GM12878 (cell line): ENCODE measurements around the gene FIBCD1. TPM values are rescaled to one million over a fixed set of nuclear protein-coding genes. Genes with fewer than 3 reads are reported as not detected.

Experiments
- ATAC-seq: fragments of 200-7000 bp; cut with Tn5 transposase; 3 replicates; pipeline ENCODE4 v1.9.1; 2020; ENCODE audit warnings: mild to moderate bottlenecking, moderate library complexity
- BruUV-seq: library from RNA; stranded (reverse); fragments of 400-500 nt; replicated peaks from 2 replicates; lab custom pipeline; 2021; lab: Mats Ljungman, UMichigan
- CTCF ChIA-PET: fragments of 300-600 bp; sonication (Branson Sonifier 250); formaldehyde crosslinking; extraction: SDS; loops from one replicate; lab custom pipeline; 2021; ENCODE audit warnings: inconsistent platforms; lab: Yijun Ruan, JAX
- POLR2A ChIA-PET: fragments of 350-600 bp; formaldehyde crosslinking; extraction: SDS; loops from one replicate; lab custom pipeline; 2021; ENCODE audit warnings: inconsistent platforms; lab: Charles Lee
- RAD21 ChIA-PET: fragments of 300-600 bp; sonication (Branson Sonifier 250); formaldehyde crosslinking; loops from one replicate; lab custom pipeline; 2023; ENCODE audit warnings: antibody characterized with exemption; ENCODE audit not compliant: unreplicated experiment; lab: Charles Lee
- SMC1A ChIA-PET: fragments of 300-600 bp; sonication (Branson Sonifier 250); formaldehyde crosslinking; loops from one replicate; lab custom pipeline; 2023; ENCODE audit not compliant: unreplicated experiment, uncharacterized antibody; lab: Charles Lee
- DNase-seq: peaks from one replicate; pipeline ENCODE4 v3.0.0-alpha.2; 2011; ENCODE audit warnings: low read depth, low spot score
- FAIRE-seq: peaks from 3 replicates; lab custom pipeline; 2011; peaks lifted over from hg19 to GRCh38; lab: Jason Lieb, UNC
- H2AFZ ChIP-seq: 2 replicates; pipeline ENCODE4 v1.6.0; 2011; ENCODE audit warnings: low read depth, low read length, control low read depth; ENCODE audit not compliant: control insufficient read depth
- H3K27ac ChIP-seq: 2 replicates; pipeline ENCODE4 v1.5.1; 2011; ENCODE audit warnings: control low read depth; ENCODE audit not compliant: control insufficient read depth, insufficient read depth
- H3K27me3 ChIP-seq, 2 experiments: replicated peaks in 1 of 2; 2 replicates each; pipeline versions ENCODE4 v1.6.0 to v1.6.1; 2011; ENCODE audit warnings: low read length in 1 of 2; ENCODE audit not compliant: control insufficient read depth in 2 of 2, insufficient read depth in 2 of 2
- H3K36me3 ChIP-seq, 2 experiments: 2 replicates each; pipeline ENCODE4 v1.5.1; 2011; ENCODE audit warnings: low read length in 1 of 2; ENCODE audit not compliant: control insufficient read depth in 2 of 2, insufficient read depth in 2 of 2
- H3K4me1 ChIP-seq: 2 replicates; pipeline ENCODE4 v1.6.1; 2011; ENCODE audit warnings: mild to moderate bottlenecking, low read length, moderate library complexity, mixed read lengths; ENCODE audit not compliant: control insufficient read depth, insufficient read depth
- H3K4me2 ChIP-seq: 2 replicates; pipeline ENCODE4 v1.6.0; 2011; ENCODE audit warnings: control low read depth; ENCODE audit not compliant: control insufficient read depth, insufficient read depth
- H3K4me3 ChIP-seq: fragments of 200-600 bp; sonication (generic); 2 replicates; pipeline ENCODE4 v1.5.1; 2016
- H3K79me2 ChIP-seq: 2 replicates; pipeline ENCODE4 v1.6.0; 2011; ENCODE audit warnings: low read length; ENCODE audit not compliant: control insufficient read depth, insufficient read depth
- H3K9ac ChIP-seq: 2 replicates; pipeline ENCODE4 v1.8.0; 2011; ENCODE audit warnings: low read length, control low read depth, mixed read lengths; ENCODE audit not compliant: control insufficient read depth, insufficient read depth
- H3K9me3 ChIP-seq: replicated peaks from 3 replicates; pipeline ENCODE4 v1.5.1; 2011; ENCODE audit warnings: mild to moderate bottlenecking, low read length; ENCODE audit not compliant: control insufficient read depth, insufficient read depth
- H4K20me1 ChIP-seq: 2 replicates; pipeline ENCODE4 v1.6.0; 2011; ENCODE audit not compliant: control insufficient read depth, insufficient read depth
- GATAD2B ChIP-seq: fragments of 450-650 bp; conservative IDR thresholded peaks from 2 replicates; pipeline ENCODE4 v1.6.1; 2017; ENCODE audit warnings: low read depth, mild to moderate bottlenecking, moderate library complexity
- HDGF ChIP-seq: fragments of 450-650 bp; IDR thresholded peaks from 2 replicates; pipeline ENCODE4 v1.6.1; 2016; ENCODE audit warnings: antibody characterized with exemption
- JUND ChIP-seq: IDR thresholded peaks from 2 replicates; pipeline ENCODE4 v1.6.1; 2012; ENCODE audit warnings: low read depth, mild to moderate bottlenecking, low read length, improper control_type of control experiment, moderate library complexity
- MYB ChIP-seq: fragments of 150-350 bp; IDR thresholded peaks from 2 replicates; pipeline ENCODE4 v1.6.1; 2014; ENCODE audit warnings: mild to moderate bottlenecking, low read depth, low read length, borderline replicate concordance
- SPI1 ChIP-seq: IDR thresholded peaks from 2 replicates; pipeline ENCODE4 v1.6.1; 2011; ENCODE audit warnings: low read depth, mild to moderate bottlenecking, low read length, moderate library complexity, borderline replicate concordance; ENCODE audit not compliant: insufficient read depth
- SUPT20H ChIP-seq: IDR thresholded peaks from 2 replicates; pipeline ENCODE4 v1.6.1; 2011; ENCODE audit warnings: low read depth, mild to moderate bottlenecking, low read length, moderate library complexity, borderline replicate concordance; ENCODE audit not compliant: control insufficient read depth
- SUZ12 ChIP-seq: fragments of 200-600 bp; sonication (generic); IDR thresholded peaks from one replicate; pipeline ENCODE4 v1.6.1; 2018; ENCODE audit warnings: antibody characterized with exemption, mild to moderate bottlenecking; ENCODE audit not compliant: unreplicated experiment
- TBL1XR1 ChIP-seq: IDR thresholded peaks from 2 replicates; pipeline ENCODE4 v1.6.1; 2012; ENCODE audit warnings: low read depth, low read length, improper control_type of control experiment
- USF2 ChIP-seq: IDR thresholded peaks from 2 replicates; pipeline ENCODE4 v1.6.1; 2011; ENCODE audit warnings: low read depth, low read length, improper control_type of control experiment, borderline replicate concordance
- ZNF207 ChIP-seq: fragments of 450-650 bp; IDR thresholded peaks from 2 replicates; pipeline ENCODE4 v1.6.1; 2014; ENCODE audit warnings: antibody characterized with exemption, mild to moderate bottlenecking, borderline replicate concordance
- WGBS: methylation state at CpG from one replicate; pipeline ENCODE4 v1.1.6; 2016; ENCODE audit warnings: low lambda C conversion rate; ENCODE audit not compliant: insufficient replicate concordance, insufficient coverage; ENCODE audit errors: missing lambda C conversion rate; 5-methylcytosine and 5-hydroxymethylcytosine counted together
- in situ Hi-C: fragments of 300-500 bp; cut with MboI; formaldehyde crosslinking; loops from 9 replicates; pipeline ENCODE4 v1.14.3; 2018; ENCODE audit warnings: mixed read lengths
- intact Hi-C: fragments of 100-400 bp; cut with micrococcal nuclease; formaldehyde crosslinking; loops from one replicate; pipeline ENCODE4 v1.14.2; 2022; ENCODE audit not compliant: unreplicated experiment
- polyA plus RNA-seq, 11 experiments: library from polyadenylated mRNA; depleted of rRNA in 4 of 11; unstranded in 6 of 11; stranded (reverse) in 5 of 11; fragments of >200 nt; fragmentation: Nextera tagmentation in 4 of 11; fragmentation: Illumina TruSeq in 1 of 11; extraction: Ambion mirVana in 4 of 11; extraction: Trizol in 1 of 11; gene quantifications; 1 replicate in 1 of 11; 2 replicates in 10 of 11; pipeline versions ENCODE4 v1.2.1 to v1.2.3, GENCODE V29; 2011 to 2016; ENCODE audit warnings: inconsistent platforms in 2 of 11, missing spikeins in 2 of 11, low read depth in 1 of 11
- total RNA-seq, 4 experiments: library from RNA; depleted of rRNA in 3 of 4; stranded (reverse); fragments of >200 nt in 3 of 4; fragmentation: Illumina TruSeq in 1 of 4; extraction: Trizol in 1 of 4; gene quantifications; 2 replicates each; pipeline versions ENCODE4 v1.2.1 to v1.2.3, GENCODE V29; 2013 to 2021
- TF ChIP-seq, protein P1 (sequence below): fragments of 450-650 bp; conservative IDR thresholded peaks from 2 replicates; pipeline ENCODE4 v1.6.1; 2017; ENCODE audit warnings: mild to moderate bottlenecking, moderate library complexity

Gene FIBCD1
- total and polyA plus RNA-seq, 10 of the 15 experiments (the other 5 are each of a cell fraction or from before 2014, with no cell fraction given): 0.04 to 0.95 (median 0.25) TPM; not detected in 6

DNA sequence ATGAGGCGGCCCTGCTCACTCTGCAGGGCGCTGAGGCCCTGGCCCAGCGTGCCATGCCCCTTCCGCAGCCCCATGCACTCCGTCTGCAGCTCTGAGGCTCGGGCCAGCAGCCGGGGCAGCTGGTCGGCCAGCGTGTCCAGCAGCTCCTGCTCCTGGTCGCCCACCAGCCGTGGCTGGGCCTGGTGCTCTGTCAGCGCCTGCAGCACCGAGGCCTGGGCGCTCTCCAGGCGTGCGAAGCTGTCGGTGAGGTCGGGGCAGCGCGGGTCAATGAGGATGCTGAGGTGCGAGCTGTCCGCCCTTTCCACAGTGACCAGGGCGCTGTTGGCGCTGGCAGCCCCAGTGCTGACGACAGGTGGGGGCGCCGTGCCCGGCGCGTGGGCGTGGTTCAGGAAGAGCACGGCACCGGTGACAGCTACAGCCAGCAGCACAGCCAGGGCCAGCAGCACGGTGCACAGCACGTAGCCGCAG is 9.4 kb downstream of the FIBCD1 start:
- POLR2A ChIA-PET: no interaction called here
- no peak overlapping the region for H3K27ac ChIP-seq
- DNase-seq: no peak
- intact Hi-C loops: loop anchor here (10.0 kb wide), 1 partner anchor 115 kb away; no protein-coding TSS in a partner anchor
- H3K4me3 ChIP-seq: no peak overlapping the region
- H3K36me3 ChIP-seq: no peaks in the 10 kb centered on the region
- H3K27me3 ChIP-seq: peaks cover 0 to 4% of the 10 kb centered on the region in 2 experiments; a peak in 1 of 4 replicates
- peaks cover 49% of the 10 kb centered on the region for H3K4me1 ChIP-seq
- H3K9me3 ChIP-seq: no peaks in the 10 kb centered on the region
- BruUV-seq: no TSS peak
- SMC1A ChIA-PET: no interaction called here
- CTCF ChIA-PET: interaction anchor here (1.5 to 4.2 kb wide), 2 partner anchors 60 to 229 kb away, joined by 3 to 27 read pairs; no protein-coding TSS in a partner anchor
- H3K4me2 ChIP-seq: no peak overlapping the region
- H2AFZ ChIP-seq: no peak overlapping the region
- in situ Hi-C loops: no loop called here
- 81% methylated on average over 35 of the region's 36 CpGs for WGBS
- no peak overlapping the region for H3K9ac ChIP-seq
- H4K20me1 ChIP-seq: peaks cover 8% of the 10 kb centered on the region
- RAD21 ChIA-PET: no interaction called here
- TF ChIP-seq GATAD2B: 0 out of 2 replicates have a peak, but pooled peaks have one; percentile 26
- TF ChIP-seq SPI1: no peak
- TF ChIP-seq HDGF: no peak
- TF ChIP-seq, all 136 proteins: peak for 1
- no peaks in the 10 kb centered on the region for H3K79me2 ChIP-seq
- no peak for ATAC-seq
- no peak for FAIRE-seq

DNA sequence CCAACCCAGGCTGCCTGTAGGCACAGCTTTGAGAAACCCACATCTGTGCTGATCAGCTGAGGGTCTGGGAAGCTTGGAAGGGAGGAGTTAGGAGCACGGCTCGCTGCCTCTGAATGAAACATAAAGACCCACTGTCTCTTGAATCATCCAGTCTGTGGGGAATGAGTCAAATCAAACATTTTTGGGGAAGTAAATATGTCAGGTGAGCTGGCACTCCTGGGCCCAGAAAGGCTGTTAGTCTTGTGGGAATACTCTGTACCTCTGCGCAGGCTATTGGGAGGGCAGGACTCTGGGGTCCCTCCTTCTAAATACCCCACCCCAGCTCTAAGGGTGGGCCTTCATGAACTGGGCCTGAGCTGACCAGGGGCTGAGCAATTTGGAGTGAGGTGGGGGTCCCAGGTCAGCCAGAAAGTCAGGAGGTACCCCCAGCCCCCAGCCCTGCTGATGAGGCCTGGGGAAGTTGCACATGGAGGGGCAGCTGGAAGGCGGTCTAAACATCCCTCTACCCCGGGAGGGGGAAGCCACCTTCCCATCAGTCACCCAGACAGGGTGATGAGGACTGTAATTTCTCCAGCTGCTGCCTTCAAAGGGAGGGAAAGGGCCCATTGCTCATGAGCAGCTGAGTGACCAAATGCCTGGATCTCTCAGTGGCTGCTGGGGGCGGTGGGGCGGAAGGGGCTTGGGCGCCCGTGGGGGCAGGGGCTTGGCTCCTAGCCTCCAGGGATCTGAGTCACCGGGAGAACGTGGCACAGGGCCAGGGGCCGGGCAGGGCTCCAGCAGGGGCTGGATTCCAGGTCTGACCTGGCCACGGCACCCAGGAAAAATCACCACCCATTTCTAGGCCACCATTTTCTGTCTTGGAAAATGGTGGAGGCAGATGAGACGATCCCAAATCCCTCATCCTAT is 10.8 kb downstream of the FIBCD1 start:
- intact Hi-C loops (no loop called here), in situ Hi-C loops (no loop called here)
- Histone ChIP-seq H3K9ac (no peak overlapping the region), H4K20me1 (peaks cover 8% of the 10 kb centered on the region), H3K79me2 (no peaks in the 10 kb centered on the region), H3K9me3 (no peaks in the 10 kb centered on the region), H2AFZ (no peak overlapping the region; the same call in 1 of the 2 replicates), H3K4me2 (peak overlapping the region; percentile 47), H3K27ac (0 out of 2 replicates have a peak overlapping the region, but pooled peaks have one; percentile 37), H3K4me3 (peak overlapping the region; percentile 4; the same call in 1 of the 2 replicates), H3K27me3 (no peaks in the 10 kb centered on the region), H3K4me1 (peaks cover 49% of the 10 kb centered on the region), H3K36me3 (no peaks in the 10 kb centered on the region)
- WGBS: 14% methylated on average over 10 of the region's 14 CpGs
- ChIA-PET POLR2A (no interaction called here), SMC1A (interaction anchor here (1.0 to 2.0 kb wide), 6 partner anchors 8 to 171 kb away, joined by 3 to 9 read pairs (median 5); no protein-coding TSS in a partner anchor), RAD21 (interaction anchor here (0.7 to 4.0 kb wide), 7 partner anchors 58 to 244 kb away, joined by 3 to 33 read pairs (median 4); no protein-coding TSS in a partner anchor), CTCF (interaction anchor here (0.8 to 4.2 kb wide), 7 partner anchors 14 to 245 kb away, joined by 3 to 27 read pairs (median 5); no protein-coding TSS in a partner anchor)
- peak; percentile 67 for ATAC-seq
- no TSS peak for BruUV-seq
- FAIRE-seq: peak; percentile 52
- peak; percentile 70 for DNase-seq
- TF ChIP-seq ZNF207: no peak
- TF ChIP-seq, protein P1, sequence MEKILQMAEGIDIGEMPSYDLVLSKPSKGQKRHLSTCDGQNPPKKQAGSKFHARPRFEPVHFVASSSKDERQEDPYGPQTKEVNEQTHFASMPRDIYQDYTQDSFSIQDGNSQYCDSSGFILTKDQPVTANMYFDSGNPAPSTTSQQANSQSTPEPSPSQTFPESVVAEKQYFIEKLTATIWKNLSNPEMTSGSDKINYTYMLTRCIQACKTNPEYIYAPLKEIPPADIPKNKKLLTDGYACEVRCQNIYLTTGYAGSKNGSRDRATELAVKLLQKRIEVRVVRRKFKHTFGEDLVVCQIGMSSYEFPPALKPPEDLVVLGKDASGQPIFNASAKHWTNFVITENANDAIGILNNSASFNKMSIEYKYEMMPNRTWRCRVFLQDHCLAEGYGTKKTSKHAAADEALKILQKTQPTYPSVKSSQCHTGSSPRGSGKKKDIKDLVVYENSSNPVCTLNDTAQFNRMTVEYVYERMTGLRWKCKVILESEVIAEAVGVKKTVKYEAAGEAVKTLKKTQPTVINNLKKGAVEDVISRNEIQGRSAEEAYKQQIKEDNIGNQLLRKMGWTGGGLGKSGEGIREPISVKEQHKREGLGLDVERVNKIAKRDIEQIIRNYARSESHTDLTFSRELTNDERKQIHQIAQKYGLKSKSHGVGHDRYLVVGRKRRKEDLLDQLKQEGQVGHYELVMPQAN: peak; percentile 29; the same call in 1 of the 2 replicates
- TF ChIP-seq USF2: no peak
- no peak for TF ChIP-seq TBL1XR1
- TF ChIP-seq JUND: peak; percentile 79
- TF ChIP-seq SUPT20H: no peak
- no peak for TF ChIP-seq SUZ12
- TF ChIP-seq MYB: no peak
